SH-SY5Y (cell line): ENCODE measurements around the gene HS6ST2.

Experiments
- GATA2 ChIP-seq: IDR thresholded peaks from 2 replicates; pipeline ENCODE4 v1.6.1; 2011; ENCODE audit warnings: mild to moderate bottlenecking, low read depth, low read length
- GATA3 ChIP-seq: IDR thresholded peaks from 2 replicates; pipeline ENCODE4 v1.6.1; 2011; ENCODE audit warnings: low read depth, mild to moderate bottlenecking, low read length, moderate library complexity

DNA sequence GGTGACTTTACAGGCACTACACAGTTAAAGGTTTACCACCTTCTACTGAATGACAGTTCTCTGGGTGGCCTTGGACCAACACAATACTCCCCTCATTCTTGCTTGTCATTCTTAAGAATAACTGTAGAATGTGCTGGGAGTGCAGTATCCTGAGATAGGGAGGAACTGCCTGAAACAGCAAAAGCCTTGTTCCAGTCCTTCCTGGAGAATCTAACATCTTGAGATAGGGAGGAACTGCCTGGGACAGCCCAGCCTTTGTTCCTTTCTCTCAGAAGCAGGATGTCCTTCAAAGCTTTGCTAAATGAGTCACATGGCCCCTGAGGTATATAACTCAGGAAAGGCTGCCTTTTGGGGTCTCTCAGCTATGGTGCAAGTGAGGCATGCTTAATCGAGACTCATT is 323.9 kb downstream of the HS6ST2 start:
- no peak for TF ChIP-seq GATA2
- no peak for TF ChIP-seq GATA3
